ENCODE results near the gene TENM3. TPM values are rescaled to one million over a fixed set of nuclear protein-coding genes. Genes with fewer than 3 reads are reported as not detected.

Gene TENM3
- total and polyA plus RNA-seq, 2 donors from 2014 or later: 0.58 to 6.8 TPM

GRCh38 chr4:182309877-182310276 is 66.7 kb downstream of the TENM3 start:
- Histone ChIP-seq H3K36me3 (ENCODE audit: control insufficient read depth in 2 of 3, insufficient read depth in 3 of 3, low read length in 3 of 3) (no peaks in the 10 kb centered on the region), H3K27me3 (ENCODE audit: control insufficient read depth, insufficient read depth, low read length) (no peaks in the 10 kb centered on the region), H3K4me1 (ENCODE audit: control insufficient read depth in 2 of 3, insufficient read depth in 2 of 3, low read depth in 1 of 3, low read length in 3 of 3) (no peaks in the 10 kb centered on the region), H3K9me3 (ENCODE audit: control insufficient read depth in 2 of 3, insufficient read depth in 1 of 3, low read length in 3 of 3) (peaks cover 0 to 4% (median 2%) of the 10 kb centered on the region in 3 donors), H3K9ac (ENCODE audit: low read length in 3 of 3) (no peak overlapping the region), H3K4me3 (ENCODE audit: low read length in 3 of 3) (no peak overlapping the region), H3K27ac (ENCODE audit: low read depth in 2 of 2, low read length in 2 of 2) (no peak overlapping the region)
- intact Hi-C loops (cut with DNase I): no loop called here
- no peak for TF ChIP-seq CTCF (IDR thresholded peaks at IDR 0.05; ENCODE audit: borderline replicate concordance, extremely low read depth, insufficient read depth)
- DNase-seq (no peak), FAIRE-seq (no peak)

GRCh38 chr4:182310316-182310715 is 67.1 kb downstream of the TENM3 start:
- no peaks in the 10 kb centered on the region for H3K27me3 ChIP-seq (ENCODE audit: control insufficient read depth, insufficient read depth, low read length)
- FAIRE-seq (no peak), DNase-seq (no peak)
- H3K9me3 ChIP-seq (ENCODE audit: control insufficient read depth in 2 of 3, insufficient read depth in 1 of 3, low read length in 3 of 3): peaks cover 0 to 4% (median 2%) of the 10 kb centered on the region in 3 donors
- no peak for TF ChIP-seq CTCF (IDR thresholded peaks at IDR 0.05; ENCODE audit: borderline replicate concordance, extremely low read depth, insufficient read depth)
- H3K4me3 ChIP-seq (ENCODE audit: low read length in 3 of 3): no peak overlapping the region
- no peaks in the 10 kb centered on the region for H3K36me3 ChIP-seq (ENCODE audit: control insufficient read depth in 2 of 3, insufficient read depth in 3 of 3, low read length in 3 of 3)
- H3K9ac ChIP-seq (ENCODE audit: low read length in 3 of 3): no peak overlapping the region
- no peak overlapping the region for H3K27ac ChIP-seq (ENCODE audit: low read depth in 2 of 2, low read length in 2 of 2)
- intact Hi-C loops (cut with DNase I): no loop called here
- H3K4me1 ChIP-seq (ENCODE audit: control insufficient read depth in 2 of 3, insufficient read depth in 2 of 3, low read depth in 1 of 3, low read length in 3 of 3): no peaks in the 10 kb centered on the region

- Histone ChIP-seq H3K27ac (ENCODE audit: low read depth in 2 of 2, low read length in 2 of 2) (no peak overlapping the region), H3K36me3 (ENCODE audit: control insufficient read depth in 2 of 3, insufficient read depth in 3 of 3, low read length in 3 of 3) (no peaks in the 10 kb centered on the region), H3K27me3 (ENCODE audit: control insufficient read depth, insufficient read depth, low read length) (no peaks in the 10 kb centered on the region), H3K4me1 (ENCODE audit: control insufficient read depth in 2 of 3, insufficient read depth in 2 of 3, low read depth in 1 of 3, low read length in 3 of 3) (no peaks in the 10 kb centered on the region), H3K4me3 (ENCODE audit: low read length in 3 of 3) (no peak overlapping the region), H3K9me3 (ENCODE audit: control insufficient read depth in 2 of 3, insufficient read depth in 1 of 3, low read length in 3 of 3) (peaks cover 0 to 4% (median 2%) of the 10 kb centered on the region in 3 donors), H3K9ac (ENCODE audit: low read length in 3 of 3) (no peak overlapping the region)
- FAIRE-seq: no peak
- no peak for TF ChIP-seq CTCF (IDR thresholded peaks at IDR 0.05; ENCODE audit: borderline replicate concordance, extremely low read depth, insufficient read depth)
- intact Hi-C loops (cut with DNase I): no loop called here
- no peak for DNase-seq
These were observed 67.8 kb downstream of the TENM3 start for GRCh38 chr4:182310962-182311361.

GRCh38 chr4:182314537-182314936 is 71.3 kb downstream of the TENM3 start:
- intact Hi-C loops (cut with DNase I): no loop called here
- no peak for FAIRE-seq
- H3K27ac ChIP-seq (ENCODE audit: low read depth in 2 of 2, low read length in 2 of 2): no peak overlapping the region

More at GRCh38 chr4:182314537-182314936, 71.3 kb downstream of the TENM3 start:
- H3K4me3 ChIP-seq (ENCODE audit: low read length in 3 of 3): no peak overlapping the region
- H3K27me3 ChIP-seq (ENCODE audit: control insufficient read depth, insufficient read depth, low read length): no peaks in the 10 kb centered on the region
- H3K36me3 ChIP-seq (ENCODE audit: control insufficient read depth in 2 of 3, insufficient read depth in 3 of 3, low read length in 3 of 3): no peaks in the 10 kb centered on the region
- H3K4me1 ChIP-seq (ENCODE audit: control insufficient read depth in 2 of 3, insufficient read depth in 2 of 3, low read depth in 1 of 3, low read length in 3 of 3): no peaks in the 10 kb centered on the region
- H3K9ac ChIP-seq (ENCODE audit: low read length in 3 of 3): no peak overlapping the region
- H3K9me3 ChIP-seq (ENCODE audit: control insufficient read depth in 2 of 3, insufficient read depth in 1 of 3, low read length in 3 of 3): peaks cover 0 to 4% (median 2%) of the 10 kb centered on the region in 3 donors
- TF ChIP-seq CTCF (IDR thresholded peaks at IDR 0.05; ENCODE audit: borderline replicate concordance, extremely low read depth, insufficient read depth): no peak
- no peak for DNase-seq
